GM18511 (cell line): ENCODE data around the gene FAM135A.
"Not testable (repeated sequence)": the region's sequence is repeated elsewhere in the genome, so short reads cannot be mapped to it uniquely, and the experiment has no call there.

Source experiments
- ATAC-seq: cut with Tn5 transposase; IDR thresholded peaks from one replicate; pipeline ENCODE4 v1.9.1; 2021; ENCODE audit warnings: mild to moderate bottlenecking, moderate library complexity; ENCODE audit not compliant: unreplicated experiment

FAM135A gene

GRCh38 chr6:70456735-70457134 is 43.4 kb downstream of the FAM135A start:
- no peak for ATAC-seq

DNA sequence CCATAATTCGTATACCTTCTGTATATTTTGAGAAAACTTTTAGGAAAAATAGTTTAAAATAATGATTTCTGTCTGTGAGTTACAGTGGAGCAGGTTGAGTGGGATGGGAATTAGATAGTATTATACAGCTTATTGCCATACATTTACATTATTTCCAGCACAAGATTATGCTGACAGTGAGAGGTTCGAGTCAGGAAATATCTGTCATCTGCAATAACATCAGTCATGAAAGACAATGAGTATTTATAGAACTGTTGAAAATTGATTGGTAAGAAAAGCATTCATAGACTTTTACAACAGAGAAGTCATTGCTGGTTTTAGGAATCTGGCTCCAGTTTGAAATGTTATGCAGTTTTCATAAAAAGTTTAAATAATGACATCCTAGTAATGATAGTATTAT is 45.9 kb downstream of the FAM135A start:
- no peak for ATAC-seq

- not testable (repeated sequence) for ATAC-seq
These were observed 46.4 kb downstream of the FAM135A start for GRCh38 chr6:70459699-70460098.

GRCh38 chr6:70470016-70470415 is 56.7 kb downstream of the FAM135A start:
- no peak for ATAC-seq

GRCh38 chr6:70470510-70470909 is 57.2 kb downstream of the FAM135A start:
- not testable (repeated sequence) for ATAC-seq

- ATAC-seq: no peak
These were observed 61.4 kb downstream of the FAM135A start for GRCh38 chr6:70474751-70475150.

- ATAC-seq: no peak
These were observed 65.9 kb downstream of the FAM135A start for GRCh38 chr6:70479236-70479635.

DNA sequence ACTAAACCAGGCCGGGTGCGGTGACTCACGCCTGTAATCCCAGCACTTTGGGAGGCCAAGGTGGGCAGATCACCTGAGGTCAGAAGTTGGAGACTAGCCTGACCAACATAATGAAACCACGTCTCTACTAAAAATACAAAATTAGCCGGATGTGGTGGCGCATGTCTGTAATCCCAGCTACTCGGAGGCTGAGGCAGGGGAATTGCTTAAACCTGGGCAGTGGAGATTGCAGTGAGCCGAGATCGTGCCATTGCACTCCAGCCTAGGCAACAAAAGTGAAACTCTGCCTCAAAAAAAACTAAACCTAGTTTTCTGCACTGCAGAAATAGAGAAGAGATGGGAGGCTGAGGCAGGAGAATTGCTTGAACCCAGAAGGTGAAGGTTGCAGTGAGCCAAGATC is 73.3 kb downstream of the FAM135A start:
- not testable (repeated sequence) for ATAC-seq

- ATAC-seq: no peak
These were observed 76.1 kb downstream of the FAM135A start for GRCh38 chr6:70489364-70489763.

DNA sequence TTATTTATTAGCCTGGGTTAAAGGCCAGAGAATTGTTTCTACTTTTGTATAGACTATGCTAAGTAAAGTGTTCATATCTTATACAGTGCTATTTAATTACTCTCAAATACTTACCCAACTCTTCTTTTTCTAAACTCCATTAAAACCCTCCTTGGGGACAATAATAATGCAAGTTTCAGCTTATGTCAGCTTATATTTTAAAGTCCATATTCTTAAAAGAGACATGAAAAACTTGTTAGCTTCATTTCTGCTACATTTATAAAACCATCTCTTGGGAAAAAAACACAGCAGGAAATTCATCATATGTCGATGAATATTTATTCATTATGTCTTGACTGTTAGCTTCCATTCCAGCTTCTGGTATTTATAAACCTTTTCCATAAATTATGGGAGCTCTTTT is 81.5 kb downstream of the FAM135A start:
- ATAC-seq: no peak

DNA sequence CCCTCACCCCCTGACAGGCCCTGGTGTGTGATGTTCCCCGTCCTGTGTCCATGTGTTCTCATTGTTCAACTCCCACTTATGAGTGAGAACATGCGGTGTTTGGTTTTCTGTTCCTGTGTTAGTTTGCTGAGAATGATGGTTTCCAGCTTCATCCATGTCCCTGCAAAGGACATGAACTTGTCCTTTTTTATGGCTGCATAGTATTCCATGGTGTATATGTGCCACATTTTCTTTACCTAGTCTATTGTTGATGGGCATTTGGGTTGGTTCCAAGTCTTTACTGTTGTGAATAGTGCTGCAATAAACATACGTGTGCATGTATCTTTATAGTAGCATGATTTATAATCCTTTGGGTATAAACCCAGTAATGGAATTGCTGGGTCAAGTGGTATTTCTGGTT is 82.5 kb downstream of the FAM135A start:
- ATAC-seq: not testable (repeated sequence)

- ATAC-seq: no peak
These were observed 89.2 kb downstream of the FAM135A start for GRCh38 chr6:70502484-70502883.

DNA sequence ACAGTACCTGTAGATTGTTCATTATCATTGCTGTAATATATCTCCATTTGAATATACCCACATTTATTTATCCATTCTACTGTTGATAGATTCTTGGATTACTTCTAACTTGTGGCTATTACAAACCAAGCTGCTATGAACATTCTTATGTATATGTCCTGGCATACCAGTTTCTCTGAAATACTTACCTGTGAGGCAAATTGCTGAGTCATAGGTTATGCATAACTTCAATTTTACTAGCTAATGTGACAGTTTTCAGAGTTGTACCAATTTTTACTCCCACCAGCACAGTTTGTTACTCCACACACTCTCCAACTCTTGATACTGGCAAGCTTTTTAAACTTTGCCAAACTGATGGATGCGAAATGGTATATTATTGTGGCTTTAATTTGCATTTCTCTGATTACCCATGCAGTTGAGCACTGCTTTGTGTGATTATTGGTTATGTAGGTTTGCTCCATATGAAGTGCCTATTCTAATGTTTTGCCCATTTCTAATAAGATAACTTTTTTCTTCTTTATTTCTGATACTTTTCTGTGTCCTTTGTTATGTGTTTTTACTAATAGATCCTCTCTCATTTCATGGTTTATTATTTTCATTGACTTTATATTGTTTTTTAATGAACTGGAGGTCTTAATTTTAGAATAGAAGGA is 90.6 kb downstream of the FAM135A start:
- ATAC-seq: no peak

- ATAC-seq: no peak
These were observed 93.0 kb downstream of the FAM135A start for GRCh38 chr6:70506321-70506720.

DNA sequence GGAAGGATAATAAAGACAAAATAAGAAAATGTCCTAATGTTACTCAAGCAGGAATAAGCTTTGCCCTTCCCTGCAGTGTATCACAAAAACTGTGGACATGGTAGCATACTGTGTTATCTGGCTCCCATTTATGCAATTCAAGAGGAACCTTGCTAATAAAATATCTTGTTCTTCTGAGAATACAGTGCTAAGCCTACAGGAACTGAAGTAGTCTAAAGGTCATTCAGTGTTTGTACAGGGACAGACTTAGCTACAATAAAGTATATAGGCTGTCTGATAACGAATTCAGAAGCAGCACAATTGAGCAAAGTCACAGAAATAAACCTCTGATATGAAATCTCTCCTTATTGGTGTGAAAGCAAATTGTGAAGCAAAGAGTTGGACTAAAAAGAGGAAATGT is 93.9 kb downstream of the FAM135A start:
- no peak for ATAC-seq

GRCh38 chr6:70508953-70509352 is 95.6 kb downstream of the FAM135A start:
- no peak for ATAC-seq

DNA sequence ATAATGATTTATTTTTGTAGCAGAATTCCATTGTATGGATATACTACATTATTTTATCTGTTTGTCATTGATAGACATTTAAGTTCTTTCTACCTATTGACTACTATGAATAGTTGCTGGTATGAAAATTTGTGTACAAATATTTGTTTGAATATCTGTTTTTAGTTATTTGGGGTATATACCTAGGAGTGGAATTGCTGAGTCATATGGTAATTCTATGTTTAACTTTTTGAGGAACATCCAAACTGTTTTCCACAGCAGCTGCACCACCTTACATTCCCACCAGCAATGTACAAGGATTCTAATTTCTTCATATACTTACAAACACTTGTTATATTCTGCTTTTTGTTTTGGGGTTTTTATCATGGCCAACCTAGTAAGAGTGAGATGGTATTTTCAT is 97.3 kb downstream of the FAM135A start:
- ATAC-seq: no peak

DNA sequence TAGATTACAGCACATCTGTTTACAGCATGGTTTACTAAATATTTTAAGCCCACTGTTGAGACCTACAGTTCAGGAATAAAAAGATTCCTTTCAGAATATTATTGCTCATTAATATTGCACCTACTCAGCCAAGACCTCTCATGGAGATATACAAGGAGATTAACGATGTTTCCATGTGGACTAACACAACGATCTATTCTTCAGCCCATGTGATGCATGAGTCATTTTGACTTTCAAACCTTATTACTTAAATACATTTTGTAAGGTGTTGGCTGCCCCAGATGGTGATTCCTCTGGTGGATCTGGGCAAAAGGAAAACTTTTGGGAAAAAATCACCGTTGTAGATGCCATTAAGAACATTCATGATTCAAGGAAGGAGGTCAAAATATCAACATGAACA is 105.4 kb downstream of the FAM135A start:
- no peak for ATAC-seq

- no peak for ATAC-seq
These were observed 107.3 kb downstream of the FAM135A start for GRCh38 chr6:70520575-70520974.

GRCh38 chr6:70524721-70525286 is 111.5 kb downstream of the FAM135A start:
- no peak for ATAC-seq

GRCh38 chr6:70527071-70527737 is 113.9 kb downstream of the FAM135A start:
- ATAC-seq: no peak

DNA sequence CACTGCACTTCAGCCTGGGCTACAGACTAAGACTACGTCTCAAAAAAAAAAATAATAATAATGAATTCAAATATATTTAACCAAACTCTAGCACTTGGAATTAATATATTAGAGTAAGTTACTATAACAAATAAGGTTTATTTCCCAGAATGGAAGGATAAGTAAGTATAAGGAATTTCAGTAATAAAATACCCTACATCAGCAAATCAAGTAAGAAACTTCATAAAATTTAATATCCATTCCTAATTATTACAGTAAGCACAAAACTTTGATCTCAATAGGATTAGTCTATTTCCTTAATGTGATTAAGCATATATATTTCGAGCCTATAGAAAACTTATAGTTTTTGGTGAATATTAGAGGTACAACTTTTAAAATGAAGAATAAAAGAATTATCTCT is 116.7 kb downstream of the FAM135A start:
- no peak for ATAC-seq
